ENCODE data around the gene ATXN2L. TPM values are rescaled to one million over a fixed set of nuclear protein-coding genes. Genes with fewer than 3 reads are reported as not detected.

ATXN2L gene
- total and polyA plus RNA-seq, 2 of the 13 experiments (the other 11 are each of a cell fraction or from before 2014, with no cell fraction given): 40.8 to 55.1 TPM

GRCh38 chr16:28822520-28823290 is at the start of gene ATXN2L (continued):
- TF ChIP-seq ZNF501 (CRISPR knock-in tag; IDR thresholded peaks at IDR 0.05) (peak; percentile 83), MXD3 (CRISPR knock-in tag; IDR thresholded peaks at IDR 0.05) (peak; percentile 97), ZNF703 (CRISPR knock-in tag; IDR thresholded peaks at IDR 0.05; ENCODE audit: borderline replicate concordance) (no peak; the same call in 1 of the 2 replicates), IKZF5 (CRISPR knock-in tag; IDR thresholded peaks at IDR 0.05) (peak; percentile 93), PRPF4 (IDR thresholded peaks at IDR 0.05; ENCODE audit: low read depth, low read length, poor library complexity, severe bottlenecking) (no peak), RAD21 (CRISPR knock-in tag; IDR thresholded peaks at IDR 0.05) (peak; percentile 75; the same call in 1 of the 2 replicates), ZNF260 (CRISPR knock-in tag; IDR thresholded peaks at IDR 0.05; ENCODE audit: borderline replicate concordance, low read depth) (no peak), SP5 (CRISPR knock-in tag; IDR thresholded peaks at IDR 0.05; ENCODE audit: borderline replicate concordance, low read depth) (peak; percentile 97), ZMYM4 (CRISPR knock-in tag; IDR thresholded peaks at IDR 0.05) (peak; percentile 96), EP300 (IDR thresholded peaks at IDR 0.05; ENCODE audit: low read depth in 2 of 2, low read length in 2 of 2) (peak; percentile 24 to 56; a peak in 2 of 4 replicates), EP300 (CRISPR knock-in tag; IDR thresholded peaks at IDR 0.05; ENCODE audit: borderline replicate concordance) (peak; percentile 70), ZNF567 (CRISPR knock-in tag; IDR thresholded peaks at IDR 0.05; ENCODE audit: borderline replicate concordance) (peak; percentile 96; the same call in 1 of the 2 replicates), ZNF276 (CRISPR knock-in tag; IDR thresholded peaks at IDR 0.05; ENCODE audit: low read depth) (no peak)
- TF ChIP-seq, protein P1, sequence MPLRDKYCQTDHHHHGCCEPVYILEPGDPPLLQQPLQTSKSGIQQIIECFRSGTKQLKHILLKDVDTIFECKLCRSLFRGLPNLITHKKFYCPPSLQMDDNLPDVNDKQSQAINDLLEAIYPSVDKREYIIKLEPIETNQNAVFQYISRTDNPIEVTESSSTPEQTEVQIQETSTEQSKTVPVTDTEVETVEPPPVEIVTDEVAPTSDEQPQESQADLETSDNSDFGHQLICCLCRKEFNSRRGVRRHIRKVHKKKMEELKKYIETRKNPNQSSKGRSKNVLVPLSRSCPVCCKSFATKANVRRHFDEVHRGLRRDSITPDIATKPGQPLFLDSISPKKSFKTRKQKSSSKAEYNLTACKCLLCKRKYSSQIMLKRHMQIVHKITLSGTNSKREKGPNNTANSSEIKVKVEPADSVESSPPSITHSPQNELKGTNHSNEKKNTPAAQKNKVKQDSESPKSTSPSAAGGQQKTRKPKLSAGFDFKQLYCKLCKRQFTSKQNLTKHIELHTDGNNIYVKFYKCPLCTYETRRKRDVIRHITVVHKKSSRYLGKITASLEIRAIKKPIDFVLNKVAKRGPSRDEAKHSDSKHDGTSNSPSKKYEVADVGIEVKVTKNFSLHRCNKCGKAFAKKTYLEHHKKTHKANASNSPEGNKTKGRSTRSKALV (CRISPR knock-in tag; IDR thresholded peaks at IDR 0.05): peak; percentile 70
- TF ChIP-seq, protein P2, sequence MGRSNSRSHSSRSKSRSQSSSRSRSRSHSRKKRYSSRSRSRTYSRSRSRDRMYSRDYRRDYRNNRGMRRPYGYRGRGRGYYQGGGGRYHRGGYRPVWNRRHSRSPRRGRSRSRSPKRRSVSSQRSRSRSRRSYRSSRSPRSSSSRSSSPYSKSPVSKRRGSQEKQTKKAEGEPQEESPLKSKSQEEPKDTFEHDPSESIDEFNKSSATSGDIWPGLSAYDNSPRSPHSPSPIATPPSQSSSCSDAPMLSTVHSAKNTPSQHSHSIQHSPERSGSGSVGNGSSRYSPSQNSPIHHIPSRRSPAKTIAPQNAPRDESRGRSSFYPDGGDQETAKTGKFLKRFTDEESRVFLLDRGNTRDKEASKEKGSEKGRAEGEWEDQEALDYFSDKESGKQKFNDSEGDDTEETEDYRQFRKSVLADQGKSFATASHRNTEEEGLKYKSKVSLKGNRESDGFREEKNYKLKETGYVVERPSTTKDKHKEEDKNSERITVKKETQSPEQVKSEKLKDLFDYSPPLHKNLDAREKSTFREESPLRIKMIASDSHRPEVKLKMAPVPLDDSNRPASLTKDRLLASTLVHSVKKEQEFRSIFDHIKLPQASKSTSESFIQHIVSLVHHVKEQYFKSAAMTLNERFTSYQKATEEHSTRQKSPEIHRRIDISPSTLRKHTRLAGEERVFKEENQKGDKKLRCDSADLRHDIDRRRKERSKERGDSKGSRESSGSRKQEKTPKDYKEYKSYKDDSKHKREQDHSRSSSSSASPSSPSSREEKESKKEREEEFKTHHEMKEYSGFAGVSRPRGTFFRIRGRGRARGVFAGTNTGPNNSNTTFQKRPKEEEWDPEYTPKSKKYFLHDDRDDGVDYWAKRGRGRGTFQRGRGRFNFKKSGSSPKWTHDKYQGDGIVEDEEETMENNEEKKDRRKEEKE (IDR thresholded peaks at IDR 0.05): no peak
- TF ChIP-seq, protein P3, sequence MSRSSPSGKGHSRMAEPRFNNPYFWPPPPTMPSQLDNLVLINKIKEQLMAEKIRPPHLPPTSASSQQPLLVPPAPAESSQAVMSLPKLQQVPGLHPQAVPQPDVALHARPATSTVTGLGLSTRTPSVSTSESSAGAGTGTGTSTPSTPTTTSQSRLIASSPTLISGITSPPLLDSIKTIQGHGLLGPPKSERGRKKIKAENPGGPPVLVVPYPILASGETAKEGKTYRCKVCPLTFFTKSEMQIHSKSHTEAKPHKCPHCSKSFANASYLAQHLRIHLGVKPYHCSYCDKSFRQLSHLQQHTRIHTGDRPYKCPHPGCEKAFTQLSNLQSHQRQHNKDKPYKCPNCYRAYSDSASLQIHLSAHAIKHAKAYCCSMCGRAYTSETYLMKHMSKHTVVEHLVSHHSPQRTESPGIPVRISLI (CRISPR knock-in tag; IDR thresholded peaks at IDR 0.05; ENCODE audit: borderline replicate concordance): peak; percentile 56; the same call in 1 of the 2 replicates
